CD4-positive, alpha-beta T cell treated with Interleukin-15 for 1 hour (primary cell): Measurements from ENCODE around the gene CTDSP1.

Experiments
- DNase-seq: peaks from one replicate; pipeline ENCODE4 v3.0.0-alpha.2; 2020

The CTDSP1 gene

GRCh38 chr2:218427741-218428140 is 28.1 kb downstream of the CTDSP1 start:
- DNase-seq = no peak

GRCh38 chr2:218428846-218429558 is 29.3 kb downstream of the CTDSP1 start:
- DNase-seq = no peak

- no peak for DNase-seq
Measured at GRCh38 chr2:218429911-218430692, 30.4 kb downstream of the CTDSP1 start.

- DNase-seq = no peak
Measured at GRCh38 chr2:218430721-218431120, 31.1 kb downstream of the CTDSP1 start.

- no peak for DNase-seq
Measured at GRCh38 chr2:218431878-218432277, 32.2 kb downstream of the CTDSP1 start.

GRCh38 chr2:218432676-218433365 is 33.2 kb downstream of the CTDSP1 start:
- DNase-seq = no peak

GRCh38 chr2:218434456-218434855 is 34.8 kb downstream of the CTDSP1 start:
- no peak for DNase-seq

- no peak for DNase-seq
Measured at GRCh38 chr2:218435003-218435982, 35.6 kb downstream of the CTDSP1 start.

- DNase-seq = no peak
Measured at GRCh38 chr2:218436992-218437391, 37.3 kb downstream of the CTDSP1 start.

- no peak for DNase-seq
Measured at GRCh38 chr2:218437969-218438368, 38.3 kb downstream of the CTDSP1 start.

GRCh38 chr2:218438596-218438995 is 38.9 kb downstream of the CTDSP1 start:
- DNase-seq = no peak

GRCh38 chr2:218444692-218445357 is 45.2 kb downstream of the CTDSP1 start:
- DNase-seq = no peak

- DNase-seq = no peak
Measured at GRCh38 chr2:218445602-218446001, 45.9 kb downstream of the CTDSP1 start.

GRCh38 chr2:218446547-218446946 is 46.9 kb downstream of the CTDSP1 start:
- DNase-seq = no peak

GRCh38 chr2:218447072-218447471 is 47.4 kb downstream of the CTDSP1 start:
- no peak for DNase-seq

- DNase-seq = no peak
Measured at GRCh38 chr2:218448934-218449333, 49.3 kb downstream of the CTDSP1 start.

GRCh38 chr2:218452079-218452478 is 52.4 kb downstream of the CTDSP1 start:
- DNase-seq = no peak
